Measurements from ENCODE around the gene FNDC3B. TPM values are rescaled to one million over a fixed set of nuclear protein-coding genes. Genes with fewer than 3 reads are reported as not detected.

The FNDC3B gene
- total and polyA plus RNA-seq, 2 of the 8 experiments (the other 6 are each of a cell fraction or from before 2014, with no cell fraction given): 14.1 to 44.4 TPM

GRCh38 chr3:172226831-172227230 is 187.5 kb downstream of the FNDC3B start (continued):
- TF ChIP-seq SAP30 (IDR thresholded peaks at IDR 0.05; ENCODE audit: insufficient read depth, insufficient replicate concordance, low read length) (no peak), FOSL1 (IDR thresholded peaks at IDR 0.05; ENCODE audit: insufficient read depth, low read depth, low read length) (no peak), BACH1 (IDR thresholded peaks at IDR 0.05; ENCODE audit: low read length) (no peak), CEBPB (IDR thresholded peaks at IDR 0.05; ENCODE audit: low read depth, low read length) (no peak), E2F6 (IDR thresholded peaks at IDR 0.05) (no peak), NRF1 (IDR thresholded peaks at IDR 0.05; ENCODE audit: low read depth, low read length) (no peak), SP1 (IDR thresholded peaks at IDR 0.05; ENCODE audit: low read depth, low read length) (no peak)
